ENCODE results near the gene CDH22.

CDH22 gene

DNA sequence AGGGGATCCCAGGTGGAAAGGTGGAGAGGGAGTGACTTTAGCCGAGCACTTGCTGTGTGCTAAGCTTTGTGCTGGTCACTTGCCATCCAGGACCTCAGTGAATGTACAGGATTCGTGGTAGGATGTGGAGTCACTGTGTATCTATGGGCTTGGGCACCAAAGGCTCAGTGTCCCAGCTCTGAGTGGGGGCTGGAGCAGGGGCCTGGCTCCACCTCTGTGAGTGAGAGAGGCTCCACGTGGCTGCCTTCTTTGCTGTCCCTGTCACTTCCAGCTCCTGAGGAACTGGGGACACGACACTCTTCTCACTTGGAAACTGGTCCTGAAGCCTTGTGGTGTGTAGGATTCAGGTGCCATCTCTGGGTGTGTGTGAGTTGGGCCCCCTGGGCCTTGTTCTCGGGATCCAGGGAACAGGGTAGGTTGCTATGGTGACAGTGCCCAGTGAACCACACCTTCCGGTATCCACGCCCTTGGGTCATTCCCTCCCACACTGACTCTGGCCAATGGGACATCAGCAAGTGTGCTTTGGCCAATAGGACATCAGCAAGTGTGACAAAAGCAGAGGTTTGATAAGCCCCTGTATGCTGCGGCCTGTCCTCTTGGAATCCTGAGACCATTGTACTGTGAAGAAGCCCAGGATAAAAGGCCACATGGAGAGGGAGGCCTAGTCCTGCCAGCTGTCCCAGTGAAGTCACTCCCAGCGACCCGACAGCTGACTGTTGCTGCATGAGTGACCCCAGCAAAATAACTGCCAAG is 87.7 kb downstream of the CDH22 start:
- DNase-seq (ENCODE audit: low read depth): no peak
- H3K4me3 ChIP-seq (ENCODE audit: low read length): no peak overlapping the region
- TF ChIP-seq, protein P1, sequence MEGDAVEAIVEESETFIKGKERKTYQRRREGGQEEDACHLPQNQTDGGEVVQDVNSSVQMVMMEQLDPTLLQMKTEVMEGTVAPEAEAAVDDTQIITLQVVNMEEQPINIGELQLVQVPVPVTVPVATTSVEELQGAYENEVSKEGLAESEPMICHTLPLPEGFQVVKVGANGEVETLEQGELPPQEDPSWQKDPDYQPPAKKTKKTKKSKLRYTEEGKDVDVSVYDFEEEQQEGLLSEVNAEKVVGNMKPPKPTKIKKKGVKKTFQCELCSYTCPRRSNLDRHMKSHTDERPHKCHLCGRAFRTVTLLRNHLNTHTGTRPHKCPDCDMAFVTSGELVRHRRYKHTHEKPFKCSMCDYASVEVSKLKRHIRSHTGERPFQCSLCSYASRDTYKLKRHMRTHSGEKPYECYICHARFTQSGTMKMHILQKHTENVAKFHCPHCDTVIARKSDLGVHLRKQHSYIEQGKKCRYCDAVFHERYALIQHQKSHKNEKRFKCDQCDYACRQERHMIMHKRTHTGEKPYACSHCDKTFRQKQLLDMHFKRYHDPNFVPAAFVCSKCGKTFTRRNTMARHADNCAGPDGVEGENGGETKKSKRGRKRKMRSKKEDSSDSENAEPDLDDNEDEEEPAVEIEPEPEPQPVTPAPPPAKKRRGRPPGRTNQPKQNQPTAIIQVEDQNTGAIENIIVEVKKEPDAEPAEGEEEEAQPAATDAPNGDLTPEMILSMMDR (conservative IDR thresholded peaks at IDR 0.05; ENCODE audit: low read depth, low read length): no peak

DNA sequence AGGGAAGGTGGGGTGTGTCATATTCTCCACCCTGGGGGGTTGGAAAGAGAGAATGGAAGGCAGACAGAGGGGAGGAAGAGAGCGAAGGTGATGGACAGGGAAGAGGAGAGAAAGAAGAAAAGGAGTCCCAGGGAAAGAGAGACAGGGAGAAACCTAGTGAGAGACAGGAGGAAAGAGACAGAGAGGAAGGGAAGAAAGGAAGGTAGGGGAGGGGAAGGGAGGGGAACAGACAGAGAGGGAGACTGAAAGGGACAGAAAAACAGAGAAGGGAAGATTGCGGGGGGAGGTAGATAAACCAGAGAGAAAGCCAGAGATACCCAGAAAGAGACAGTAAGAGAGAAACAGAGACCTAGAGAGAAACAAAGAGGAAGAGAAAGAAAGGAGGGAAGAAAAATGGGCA is 88.4 kb downstream of the CDH22 start:
- TF ChIP-seq, protein P1 (conservative IDR thresholded peaks at IDR 0.05; ENCODE audit: low read depth, low read length): no peak
- H3K4me3 ChIP-seq (ENCODE audit: low read length): no peak overlapping the region
- DNase-seq (ENCODE audit: low read depth): no peak

DNA sequence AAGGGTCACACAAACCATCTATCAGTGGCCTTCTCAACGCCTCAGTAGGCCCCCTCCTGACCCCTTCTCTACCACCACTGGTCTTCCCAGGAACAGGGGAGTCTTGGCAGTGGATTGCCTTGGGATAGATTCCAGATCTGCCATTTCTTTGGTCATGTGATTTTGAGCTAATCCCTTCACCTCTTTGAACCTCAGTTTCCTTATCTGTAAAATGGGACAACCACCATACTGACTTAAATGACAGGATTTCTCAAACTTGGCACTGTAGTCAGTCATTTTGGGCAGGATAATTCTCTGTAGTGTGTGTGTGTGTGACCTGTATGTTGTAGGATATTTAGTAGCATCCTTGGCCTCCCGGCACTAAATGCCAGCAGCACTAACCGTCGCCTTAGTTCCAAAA is 89.1 kb downstream of the CDH22 start:
- no peak overlapping the region for H3K4me3 ChIP-seq (ENCODE audit: low read length)
- DNase-seq (ENCODE audit: low read depth): no peak
- TF ChIP-seq, protein P1 (conservative IDR thresholded peaks at IDR 0.05; ENCODE audit: low read depth, low read length): no peak

DNA sequence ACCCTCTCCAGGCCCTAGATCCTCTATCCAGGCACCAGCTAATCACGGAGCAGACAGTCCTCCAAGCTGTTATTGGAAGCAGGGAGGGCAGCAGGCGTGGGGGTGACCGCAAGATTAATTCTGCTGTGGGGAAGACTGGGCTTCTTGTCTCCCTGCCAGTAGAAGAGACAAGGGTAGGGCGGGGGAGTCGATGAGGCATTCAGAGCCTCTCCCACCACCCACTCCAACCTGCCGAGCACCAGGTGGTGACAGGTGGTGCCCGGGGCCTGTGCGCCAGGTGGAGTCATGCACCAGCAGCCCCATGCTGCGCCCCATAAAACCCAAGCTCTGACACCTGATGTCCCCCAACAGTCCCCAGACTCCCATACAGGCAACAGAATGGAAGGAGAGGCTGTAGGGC is 89.6 kb downstream of the CDH22 start:
- no peak overlapping the region for H3K4me3 ChIP-seq (ENCODE audit: low read length)
- DNase-seq (ENCODE audit: low read depth): no peak
- TF ChIP-seq, protein P1 (conservative IDR thresholded peaks at IDR 0.05; ENCODE audit: low read depth, low read length): no peak

DNA sequence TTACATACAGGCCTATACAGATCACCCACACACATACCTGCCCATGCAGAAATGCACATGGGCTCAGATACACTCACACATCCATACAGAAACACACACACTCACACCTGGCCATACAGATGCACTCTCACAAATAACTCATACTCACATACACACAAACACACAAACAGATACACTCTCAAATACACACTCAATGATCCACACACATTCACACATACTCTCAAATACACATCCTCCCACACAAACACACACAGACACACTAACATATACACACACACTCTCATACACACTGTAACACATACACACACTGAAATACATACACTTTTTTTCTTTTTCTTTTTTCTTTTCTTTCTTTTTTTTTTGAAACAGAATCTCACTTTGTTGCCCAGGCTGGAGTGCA is 90.7 kb downstream of the CDH22 start:
- H3K4me3 ChIP-seq (ENCODE audit: low read length): no peak overlapping the region
- DNase-seq (ENCODE audit: low read depth): no peak
- TF ChIP-seq, protein P1 (conservative IDR thresholded peaks at IDR 0.05; ENCODE audit: low read depth, low read length): no peak

DNA sequence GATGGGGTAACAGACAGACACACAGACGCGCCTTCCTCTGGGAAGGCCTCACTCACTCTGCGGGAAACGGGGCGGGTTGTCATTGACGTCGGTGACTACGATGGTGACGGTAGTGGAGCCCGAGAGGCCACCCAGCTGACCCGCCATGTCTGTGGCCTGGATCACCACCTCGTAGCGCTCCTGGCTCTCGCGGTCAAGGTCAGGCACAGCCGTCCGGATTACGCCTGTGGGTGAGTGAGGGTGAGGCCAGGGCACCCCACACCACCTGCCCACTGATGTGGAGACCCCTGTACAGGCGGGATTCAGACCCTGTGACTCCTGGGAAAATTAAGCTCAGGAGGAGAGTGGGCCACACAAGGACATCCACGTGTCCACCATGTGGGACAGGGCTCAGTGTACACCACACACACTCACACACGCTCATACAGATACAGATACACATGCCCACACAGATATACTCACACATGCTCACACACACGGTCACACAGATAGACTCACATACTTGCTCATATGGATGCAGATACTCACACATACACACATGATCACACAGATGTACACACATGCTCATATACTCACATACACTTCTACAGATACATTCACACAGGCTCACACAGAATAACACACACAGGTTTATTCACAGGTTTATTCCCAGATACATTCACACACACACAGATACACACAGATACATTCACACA is 91.4 kb downstream of the CDH22 start:
- TF ChIP-seq, protein P1 (conservative IDR thresholded peaks at IDR 0.05; ENCODE audit: low read depth, low read length): no peak
- no peak for DNase-seq (ENCODE audit: low read depth)
- H3K4me3 ChIP-seq (ENCODE audit: low read length): no peak overlapping the region
